Stimulated activated CD4-positive, alpha-beta T cell treated with anti-CD3 and anti-CD28 coated beads, Interleukin-2, amount 100 ng/mL, for 24 hours (primary cell): ENCODE results near the gene TPST2.
"Not testable (repeated sequence)": the region's sequence is repeated elsewhere in the genome, so short reads cannot be mapped to it uniquely, and the experiment has no call there.

ENCODE experiments used
- DNase-seq, 2 donors: peaks; one replicate each; pipeline ENCODE4 v3.0.0-alpha.2; 2020

The TPST2 gene

GRCh38 chr22:26528518-26528917 lies 61.4 kb downstream of the TPST2 start:
- DNase-seq: not testable (repeated sequence)

GRCh38 chr22:26527574-26528465 lies 62.1 kb downstream of the TPST2 start:
- DNase-seq: no peak

DNA sequence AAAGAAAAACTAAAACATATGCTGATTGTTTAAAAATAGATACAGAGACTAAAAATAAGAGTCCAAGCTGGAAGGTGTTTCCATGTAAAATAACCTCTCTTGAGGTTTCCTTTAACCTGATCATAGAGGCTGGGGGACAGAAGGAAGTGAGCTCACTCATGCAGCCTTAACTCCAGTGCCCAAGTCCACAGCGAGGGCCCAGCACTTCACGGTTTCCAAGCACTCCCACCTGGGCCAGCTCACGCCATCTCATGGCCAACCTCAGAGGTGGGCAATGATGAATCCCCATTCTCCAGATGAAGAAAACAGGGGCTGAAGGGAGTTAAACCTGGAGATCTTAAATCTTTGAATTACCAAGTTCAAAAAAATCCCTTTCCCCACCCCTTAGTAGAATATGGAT lies 62.8 kb downstream of the TPST2 start:
- no peak for DNase-seq

- DNase-seq: no peak
Observed at GRCh38 chr22:26525946-26526564, 63.9 kb downstream of the TPST2 start.

- no peak for DNase-seq
Observed at GRCh38 chr22:26524870-26525269, 65.1 kb downstream of the TPST2 start.

DNA sequence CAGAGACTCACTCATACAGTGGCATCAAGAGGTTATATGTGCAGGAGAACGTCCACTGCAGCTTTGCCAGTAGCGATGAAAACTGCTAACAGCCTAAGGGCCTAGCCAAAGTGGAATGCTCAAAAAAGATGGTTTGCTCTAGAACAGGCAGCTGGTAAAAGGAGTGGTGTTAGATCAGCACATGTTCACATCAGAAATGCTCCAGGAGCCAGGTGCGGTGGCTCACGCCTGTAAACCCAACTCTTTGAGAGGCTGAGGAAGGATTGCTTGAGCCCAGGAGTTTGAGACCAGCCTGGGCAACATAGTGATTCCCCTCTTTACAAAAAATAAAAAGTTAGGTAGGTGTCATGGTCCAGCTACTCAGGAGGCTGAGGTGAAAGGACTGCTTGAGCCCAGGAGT lies 67.3 kb downstream of the TPST2 start:
- no peak for DNase-seq

- no peak for DNase-seq
Observed at GRCh38 chr22:26522012-26522411, 67.9 kb downstream of the TPST2 start.

DNA sequence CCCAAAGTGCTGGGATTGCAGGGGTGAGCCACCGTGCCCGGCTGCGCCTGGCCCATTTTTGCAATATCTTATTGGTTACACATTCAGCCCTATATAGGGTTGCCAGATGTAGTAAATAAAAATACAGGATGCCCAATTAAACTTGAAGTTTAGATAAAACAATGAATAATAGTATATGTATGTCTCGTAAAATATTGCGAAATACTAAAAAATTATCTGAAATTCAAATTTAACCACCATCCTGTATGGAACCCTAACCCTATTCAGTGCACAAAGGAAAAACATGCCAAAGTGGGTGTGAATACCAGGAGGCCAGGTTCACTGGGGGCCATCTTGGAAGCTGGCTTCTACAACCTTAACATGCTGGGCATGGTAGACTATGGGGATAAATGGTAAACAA lies 72.5 kb downstream of the TPST2 start:
- DNase-seq: no peak

DNA sequence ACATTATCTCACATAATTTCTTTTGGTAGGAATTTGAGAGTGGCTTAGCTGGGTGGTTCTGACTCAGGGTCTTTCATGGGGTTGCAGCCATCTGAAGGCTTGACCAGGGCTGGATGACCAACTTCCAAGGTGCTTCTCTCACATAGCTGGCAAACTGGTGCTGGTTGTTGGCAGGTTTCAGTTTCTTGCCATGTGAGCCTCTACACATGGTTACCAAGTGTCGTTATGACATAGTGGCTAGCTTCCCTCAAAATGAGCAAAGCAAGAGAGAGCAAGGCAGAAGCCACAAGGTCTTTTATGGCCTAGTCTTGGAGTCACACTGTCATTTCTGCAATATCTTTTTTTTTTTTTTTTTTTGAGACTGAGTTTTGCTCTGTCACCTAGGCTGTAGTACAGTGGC lies 73.4 kb downstream of the TPST2 start:
- DNase-seq: no peak

DNA sequence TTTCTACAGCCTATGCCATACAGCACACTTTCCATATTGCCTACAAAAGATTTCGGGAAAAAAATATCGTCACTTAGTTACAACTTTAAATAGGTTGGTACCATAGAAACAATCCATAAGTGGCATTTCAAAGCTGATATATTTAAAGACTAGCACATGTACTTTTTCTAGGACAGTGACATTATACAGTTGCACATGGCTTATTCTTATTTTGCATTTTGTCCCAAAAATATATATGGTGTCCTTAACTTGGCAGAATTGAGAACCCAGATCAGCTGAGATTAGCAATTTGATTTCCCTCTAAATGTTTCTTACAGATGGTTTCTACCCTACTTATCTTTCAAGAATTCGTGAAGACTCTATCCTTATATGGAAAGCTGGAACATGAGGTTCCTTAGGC lies 74.0 kb downstream of the TPST2 start:
- DNase-seq: no peak

DNA sequence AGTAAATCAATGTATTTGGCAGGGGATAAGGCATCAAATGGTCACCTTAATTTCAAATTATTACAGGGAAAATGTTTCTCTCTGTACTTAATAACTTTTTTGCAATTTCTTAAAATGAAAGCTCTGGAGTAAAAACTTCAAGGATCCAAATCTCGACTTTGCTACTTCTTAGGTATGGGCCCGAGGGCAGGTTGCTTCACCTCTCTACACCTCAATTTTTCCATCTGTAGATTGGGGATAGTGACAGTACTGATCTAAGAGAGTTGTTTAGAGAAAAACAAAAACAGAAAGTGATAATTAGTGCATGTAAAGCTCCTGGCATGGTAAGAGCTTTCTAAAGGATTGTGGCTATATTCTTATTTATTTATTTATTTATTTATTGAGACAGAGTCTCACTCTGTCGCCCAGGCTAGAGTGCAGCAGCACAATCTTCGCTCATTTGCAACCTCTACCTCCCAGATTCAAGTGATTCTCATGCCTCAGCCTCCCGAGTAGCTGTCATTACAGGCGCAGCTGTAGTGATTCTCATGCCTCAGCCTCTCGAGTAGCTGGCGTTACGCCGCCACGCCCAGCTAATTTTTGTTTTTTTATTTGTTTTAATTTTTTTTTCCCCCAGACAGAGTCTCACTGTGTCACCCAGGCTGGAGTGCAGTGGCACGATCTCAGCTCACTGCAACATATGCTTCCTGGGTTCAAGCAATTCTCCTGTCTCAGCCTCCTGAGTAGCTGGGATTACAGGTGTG lies 75.3 kb downstream of the TPST2 start:
- DNase-seq: no peak

GRCh38 chr22:26513838-26514237 lies 76.1 kb downstream of the TPST2 start:
- DNase-seq: no peak

DNA sequence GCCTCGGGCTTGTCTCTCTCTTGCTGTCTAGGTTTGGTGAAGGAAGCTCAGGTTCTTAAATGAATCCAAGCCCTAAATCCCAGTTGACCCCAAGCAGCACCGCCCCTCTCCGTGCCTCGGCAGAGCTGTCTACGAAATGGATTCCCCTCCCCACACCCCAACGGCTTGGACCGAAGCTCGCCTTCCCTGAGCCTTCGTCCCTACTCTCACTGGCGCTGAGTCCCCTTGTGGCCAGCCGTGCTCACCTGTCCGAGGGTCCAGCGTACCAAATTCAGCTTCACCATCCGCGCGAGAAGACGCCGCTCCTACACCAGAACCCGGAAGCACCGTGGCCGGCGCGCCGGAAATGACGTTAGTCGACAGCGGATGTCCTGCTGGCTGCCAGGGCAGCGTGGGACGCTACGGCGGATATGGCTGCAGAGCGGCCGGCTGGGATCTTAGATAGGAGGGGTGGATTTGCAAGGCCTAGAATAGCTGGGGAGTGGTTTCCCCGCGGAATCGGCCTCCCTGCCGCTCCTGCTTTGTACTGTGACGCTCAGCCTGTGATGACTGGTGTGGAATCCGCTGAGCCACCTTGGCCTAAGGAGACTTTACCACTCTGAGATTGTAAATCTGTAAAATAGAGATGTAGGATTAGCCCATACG lies 77.7 kb downstream of the TPST2 start, which contains the start of gene TFIP11:
TFIP11 (minus strand) TSS at position 325 of the 645 bp plus-strand sequence. CDS start 2,201 bp downstream, outside the sequence.
- DNase-seq: peak; percentile 94 to 97

DNA sequence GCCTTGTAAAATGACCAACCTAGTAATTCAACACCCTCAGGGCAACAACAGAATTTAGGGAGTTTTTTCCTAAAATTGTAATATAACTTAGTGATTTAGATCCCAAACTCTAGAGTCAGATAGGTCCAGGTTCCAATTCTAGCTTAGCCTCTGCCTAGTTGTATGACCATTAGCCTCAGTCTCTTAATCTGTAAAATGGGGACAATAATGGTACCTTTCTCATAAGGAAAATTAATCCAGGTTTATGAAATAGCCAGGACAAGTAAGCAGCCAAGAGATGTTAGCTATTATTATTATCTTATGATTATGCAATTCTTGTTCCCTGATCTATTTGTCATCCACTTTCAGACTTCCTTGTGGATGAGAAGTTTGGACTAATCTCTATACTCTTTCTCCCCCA lies 81.8 kb downstream of the TPST2 start:
- no peak for DNase-seq

GRCh38 chr22:26503758-26504157 lies 86.2 kb downstream of the TPST2 start:
- no peak for DNase-seq

GRCh38 chr22:26502688-26503561 lies 87.0 kb downstream of the TPST2 start:
- peak; percentile 38 to 44 for DNase-seq

DNA sequence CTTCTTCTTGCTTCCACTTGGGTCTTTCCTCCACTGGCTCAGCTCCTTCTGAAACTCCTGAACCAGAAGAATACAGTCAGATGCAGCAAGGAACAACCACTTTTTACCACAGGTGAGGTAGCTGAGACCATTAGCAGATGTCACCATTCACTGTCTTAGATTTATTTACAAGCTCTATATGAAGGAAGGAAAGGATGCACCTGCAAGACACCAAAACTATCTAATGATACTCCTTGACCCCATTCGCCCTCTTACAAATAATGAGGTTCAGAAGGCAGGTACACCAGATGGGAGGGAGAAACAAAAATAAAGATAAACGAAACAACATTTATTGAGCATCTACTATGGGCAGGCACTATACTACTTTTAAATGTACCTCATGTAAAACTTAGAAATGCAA lies 87.9 kb downstream of the TPST2 start:
- DNase-seq: no peak

DNA sequence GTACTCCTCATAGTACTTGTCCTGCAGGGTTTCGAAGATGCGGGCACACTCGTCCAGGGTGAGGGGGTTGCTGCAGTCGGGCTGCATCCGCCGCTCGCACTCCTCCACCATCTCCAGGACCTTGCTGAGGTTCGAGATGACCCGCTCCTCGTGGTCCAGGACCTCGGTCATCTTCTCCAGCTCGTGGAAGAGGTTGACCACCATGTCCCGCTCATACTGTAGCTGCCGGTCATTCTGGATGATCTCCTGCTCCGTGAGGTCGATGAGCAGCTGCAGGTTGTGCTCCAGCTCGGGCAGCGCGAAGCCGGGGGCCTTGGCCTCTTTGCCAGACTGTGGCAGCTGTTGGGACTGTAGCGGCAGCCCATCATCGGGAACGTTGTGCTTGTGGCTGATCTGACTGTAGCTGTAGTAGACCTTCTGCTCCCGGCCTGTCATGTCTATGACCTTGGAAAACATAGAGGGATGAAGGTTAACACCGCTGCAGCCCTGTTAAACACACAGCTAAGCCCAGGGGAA lies 90.7 kb downstream of the TPST2 start:
- DNase-seq: no peak

- DNase-seq: no peak
Observed at GRCh38 chr22:26496456-26496855, 93.5 kb downstream of the TPST2 start.

GRCh38 chr22:26494506-26494905 lies 95.4 kb downstream of the TPST2 start:
- no peak for DNase-seq

DNA sequence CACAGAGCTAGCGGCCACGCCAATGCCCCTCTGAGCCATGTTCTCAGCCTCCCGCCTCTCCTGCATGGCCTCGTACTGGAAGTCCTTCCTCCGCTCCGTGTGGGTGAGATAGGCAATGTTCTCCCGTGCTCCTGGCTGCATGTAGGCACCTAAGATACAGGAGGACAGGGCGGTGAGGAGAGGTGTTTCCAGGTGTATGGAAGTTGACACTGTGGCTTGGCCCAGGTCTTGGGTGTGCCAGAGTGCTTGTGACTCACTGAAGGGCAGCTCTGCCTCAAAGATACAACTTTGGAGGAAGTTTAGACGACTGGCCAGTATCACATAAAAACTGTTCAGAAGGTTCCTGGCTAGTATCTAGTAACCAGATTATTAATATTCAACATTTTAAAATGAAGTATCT lies 97.7 kb downstream of the TPST2 start:
- no peak for DNase-seq
